AG08395 (cell line): ENCODE measurements around the gene TLCD3B.

Source experiments
- DNase-seq: peaks from one replicate; pipeline ENCODE4 v3.0.0; 2012; ENCODE audit warnings: mixed read lengths, low spot score

The TLCD3B gene

DNA sequence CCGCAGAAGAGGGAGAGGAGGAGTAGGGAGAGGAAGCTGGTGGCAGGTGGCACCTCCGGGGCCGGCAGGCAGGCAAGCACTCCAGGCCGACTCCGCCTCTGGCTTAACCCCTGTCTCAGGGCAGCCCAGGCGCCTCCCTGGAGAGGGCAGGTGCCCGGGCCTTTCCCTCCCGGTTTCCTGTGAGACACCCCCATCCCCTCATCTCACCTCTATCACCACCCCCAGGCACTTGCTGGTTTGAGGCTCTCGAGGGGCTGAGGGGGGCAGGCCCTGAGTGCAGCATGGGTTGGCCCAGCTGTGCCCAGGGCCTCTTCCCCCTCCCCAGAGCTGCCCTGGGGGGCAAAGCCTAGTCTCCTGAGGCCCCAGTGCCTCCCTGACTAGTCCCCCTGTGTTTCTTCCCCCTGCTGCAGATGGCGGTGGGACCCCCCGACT lies 26.2 kb downstream of the TLCD3B start:
- DNase-seq, result no peak

DNA sequence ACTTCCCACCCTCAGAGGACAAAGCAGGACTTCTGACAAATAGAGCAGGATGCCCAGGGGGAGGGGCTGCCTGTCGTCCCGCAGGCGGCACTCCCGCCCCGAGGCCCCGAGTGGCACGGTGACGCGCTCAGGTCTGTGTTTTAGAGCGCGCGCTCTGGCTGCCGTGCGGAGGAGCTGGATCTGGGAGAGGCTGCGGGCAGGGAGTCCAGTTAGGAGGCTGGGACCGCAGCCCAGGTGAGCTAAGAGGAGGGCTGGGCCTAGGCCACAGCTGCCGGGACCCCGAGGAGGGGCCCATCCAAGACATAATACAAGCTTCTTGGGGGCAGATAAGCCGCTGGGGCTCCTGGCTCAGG lies 26.7 kb downstream of the TLCD3B start:
- DNase-seq, result no peak

DNA sequence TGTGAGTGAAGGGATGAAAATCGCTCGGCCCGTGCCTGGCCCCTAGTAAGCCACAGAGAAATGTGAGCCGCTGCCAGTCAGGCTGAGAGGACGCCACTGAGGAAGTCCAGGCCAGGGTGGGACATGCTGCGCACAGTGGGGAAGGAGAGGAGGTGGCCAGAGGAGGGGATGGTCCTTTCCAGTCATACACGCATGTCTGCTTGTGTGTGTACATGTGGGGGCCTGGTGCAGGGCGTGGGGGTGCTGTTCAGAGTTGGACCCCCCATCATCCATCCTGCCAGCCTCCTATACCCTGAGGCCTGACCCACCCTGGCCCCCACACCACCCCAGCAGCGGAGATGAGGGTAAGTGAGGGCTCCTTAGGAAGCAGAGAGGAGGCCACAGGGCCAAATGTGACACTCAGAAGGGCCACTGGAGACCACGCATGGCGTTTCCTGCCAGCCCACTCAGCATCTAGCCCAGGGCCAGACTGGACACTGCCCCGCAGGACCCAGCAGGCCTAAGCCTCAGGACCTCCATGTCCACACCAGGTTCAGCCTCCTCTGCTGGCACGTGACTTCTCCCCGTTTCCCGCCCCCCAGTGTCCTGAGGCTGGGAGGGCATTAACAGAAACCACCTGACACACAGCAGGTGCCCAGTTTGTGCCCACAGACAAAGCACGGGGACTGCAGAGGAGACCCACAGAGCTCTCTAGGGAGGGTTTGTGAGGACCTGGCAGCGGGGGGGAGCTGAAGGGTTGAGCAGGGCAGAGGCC lies 27.2 kb downstream of the TLCD3B start:
- no peak for DNase-seq

DNA sequence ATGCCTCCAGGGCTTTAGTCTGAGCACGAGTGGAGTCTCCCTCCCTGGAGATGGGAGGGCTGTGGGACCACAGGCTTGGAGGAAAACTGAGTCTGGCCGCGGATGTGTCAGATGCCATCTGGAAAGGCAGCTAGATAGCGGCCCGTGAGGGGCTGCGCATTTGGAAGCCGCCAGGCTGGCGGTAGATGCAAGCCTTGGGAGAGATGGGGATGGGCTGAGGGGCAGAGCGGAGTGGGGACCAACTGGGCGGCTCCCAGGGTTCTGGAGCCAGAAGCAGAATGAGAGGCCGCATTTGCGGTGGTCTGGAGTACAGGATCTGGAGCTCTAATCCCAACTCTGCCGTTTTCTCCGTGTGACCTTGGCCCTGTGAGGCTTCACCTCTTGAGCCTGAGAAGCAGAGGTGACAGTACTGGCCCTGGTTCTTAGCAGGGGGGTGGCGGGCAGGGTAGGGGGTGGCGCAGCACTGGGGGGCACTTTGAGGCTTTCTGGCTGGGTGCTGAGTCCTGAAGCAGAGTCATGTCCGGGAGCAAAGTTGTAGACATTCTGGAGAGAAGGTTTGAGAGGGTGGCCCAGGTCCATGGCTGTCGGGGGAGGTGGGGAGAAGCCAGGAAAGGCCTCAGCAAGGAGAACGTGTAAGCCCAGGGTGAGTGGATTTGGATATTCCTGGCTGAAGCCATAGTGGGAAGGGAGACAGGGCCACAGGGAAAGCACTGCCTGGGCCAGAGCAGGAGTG lies 28.3 kb downstream of the TLCD3B start:
- no peak for DNase-seq

GRCh38 chr16:30000735-30001631 lies 30.1 kb downstream of the TLCD3B start:
- no peak for DNase-seq

- no peak for DNase-seq
Observed at GRCh38 chr16:29999605-30000004, 31.5 kb downstream of the TLCD3B start.

- DNase-seq, result no peak
Observed at GRCh38 chr16:29996766-29997250, 34.3 kb downstream of the TLCD3B start.

- peak; percentile 98 for DNase-seq
Observed at GRCh38 chr16:29995911-29996765, 34.9 kb downstream of the TLCD3B start, which contains the start of gene INO80E. TSS of gene INO80E (plus strand) at chr16:29996241. CDS start at chr16:29996311, 70 bp downstream.

DNA sequence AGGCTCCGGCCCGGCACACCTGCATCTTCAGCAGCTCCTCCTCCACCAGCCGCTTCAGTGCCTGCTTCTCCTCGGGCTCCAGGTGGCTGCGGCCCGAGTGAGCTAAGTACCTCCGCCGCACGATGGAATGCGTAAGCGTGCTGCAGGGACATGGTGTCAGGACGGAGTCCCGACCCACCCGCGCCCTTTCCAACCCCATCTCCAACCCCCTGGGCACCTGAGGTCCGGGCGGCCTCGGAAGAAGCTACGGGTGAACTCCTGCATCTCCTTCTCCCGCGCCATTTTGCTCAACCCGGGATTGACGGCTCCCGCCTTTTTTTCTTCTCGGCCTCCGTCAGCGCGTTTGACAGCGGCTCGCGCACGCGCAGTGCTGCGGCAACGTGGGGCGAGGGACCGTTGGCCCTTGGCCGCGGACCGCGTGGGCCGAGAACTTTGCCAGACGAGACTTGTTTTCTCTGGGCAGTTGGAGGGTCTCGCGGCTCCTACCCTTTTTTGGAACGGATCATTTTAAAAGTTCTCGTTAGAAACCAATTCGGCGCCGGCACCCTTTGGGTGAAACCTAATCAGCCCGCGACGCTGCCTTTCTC lies 35.7 kb downstream of the TLCD3B start, which contains the start of gene HIRIP3:
Gene HIRIP3, minus strand, starts transcription at position 294 of the 587 bp plus-strand sequence. Its CDS starts 12 bp downstream, at position 282.
- DNase-seq, result peak; percentile 91

- DNase-seq, result peak; percentile 59
Observed at GRCh38 chr16:29994600-29995323, 36.3 kb downstream of the TLCD3B start.

DNA sequence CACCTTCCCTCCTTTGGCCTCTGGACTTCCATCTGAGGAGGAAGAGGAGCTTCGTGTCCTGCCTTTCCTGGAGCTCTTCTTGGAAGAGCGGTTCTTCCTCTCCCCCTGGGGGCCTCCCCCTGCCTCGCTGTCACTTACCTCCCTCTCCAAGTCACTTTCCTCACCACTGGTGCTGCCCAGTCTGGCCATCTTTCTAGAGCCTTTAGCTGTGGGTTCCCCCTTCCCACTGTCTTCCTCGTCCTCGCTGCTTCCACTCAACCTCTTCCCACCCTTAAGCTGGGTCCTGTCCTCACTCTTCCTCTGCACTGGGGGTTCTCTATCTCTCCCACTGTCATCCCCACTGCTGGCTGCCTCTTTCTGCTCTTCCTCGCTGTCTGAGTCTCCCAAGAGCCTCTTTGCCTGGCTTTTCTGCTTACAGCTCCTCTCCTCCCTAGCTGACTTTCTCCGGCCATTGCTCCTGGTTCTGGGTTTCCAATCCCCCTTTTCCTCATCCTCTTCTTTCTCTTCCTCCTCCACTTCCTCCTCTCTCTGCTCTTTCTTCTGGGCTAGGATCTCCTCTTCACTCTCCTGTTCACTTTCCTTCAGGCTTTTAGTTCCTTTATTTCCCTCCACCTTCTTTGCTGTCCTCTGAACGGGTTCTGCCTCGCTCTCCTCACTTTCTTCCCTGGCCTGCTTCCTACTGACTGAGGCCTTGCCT lies 37.0 kb downstream of the TLCD3B start:
- DNase-seq, result no peak

DNA sequence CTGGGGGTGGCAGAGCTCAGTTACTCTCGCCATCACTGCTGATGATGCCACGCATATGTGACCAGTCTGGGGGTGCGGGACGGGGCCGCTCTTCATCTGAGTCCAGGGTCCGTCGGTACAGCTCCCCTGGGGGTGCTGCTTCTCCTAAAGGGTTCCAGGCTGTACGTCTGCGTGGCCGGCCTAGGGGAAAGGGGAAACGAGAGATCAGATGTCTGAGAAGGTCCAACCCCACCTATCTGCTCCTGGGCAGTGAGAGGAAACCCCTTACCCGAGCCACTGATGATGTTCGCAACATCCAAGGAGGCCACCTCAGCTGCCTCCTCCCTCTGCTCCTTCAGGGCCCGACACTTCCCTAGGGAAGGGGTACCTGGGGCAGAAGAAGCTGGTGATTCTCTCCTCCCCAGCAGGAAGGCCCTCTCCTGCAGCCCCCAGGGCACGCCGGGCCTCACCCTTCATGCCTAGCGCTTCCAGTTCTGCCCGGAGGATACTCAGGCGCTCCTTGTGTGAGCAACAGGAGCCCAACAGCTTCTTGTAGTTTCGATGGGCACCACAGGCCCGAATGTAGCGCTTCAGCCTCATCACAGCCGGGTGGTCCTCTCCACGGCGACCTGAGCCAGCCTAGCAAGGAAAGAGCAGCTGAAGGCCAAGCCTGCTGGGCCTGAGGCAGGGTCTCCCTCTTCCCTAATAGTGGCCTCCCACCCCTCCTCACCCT lies 37.7 kb downstream of the TLCD3B start:
- DNase-seq, result no peak

- DNase-seq, result no peak
Observed at GRCh38 chr16:29992344-29992967, 38.6 kb downstream of the TLCD3B start.

DNA sequence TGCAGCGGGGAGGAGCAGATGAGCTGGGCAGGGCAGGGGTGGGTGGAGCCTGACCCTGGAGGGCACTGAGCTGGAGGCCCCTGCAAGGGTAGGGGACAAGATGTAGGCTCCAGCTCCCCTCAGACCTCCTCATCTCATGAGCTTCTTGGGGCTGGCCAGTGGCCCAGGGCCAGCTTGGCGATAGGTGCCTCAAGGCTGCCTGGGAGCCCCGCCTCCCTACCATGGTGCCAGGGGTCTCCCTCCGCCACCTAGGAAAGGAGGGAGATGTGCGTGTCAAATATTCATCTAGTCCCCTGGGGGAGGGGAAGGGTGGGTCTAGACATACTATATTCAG lies 39.5 kb downstream of the TLCD3B start:
- DNase-seq, result no peak

DNA sequence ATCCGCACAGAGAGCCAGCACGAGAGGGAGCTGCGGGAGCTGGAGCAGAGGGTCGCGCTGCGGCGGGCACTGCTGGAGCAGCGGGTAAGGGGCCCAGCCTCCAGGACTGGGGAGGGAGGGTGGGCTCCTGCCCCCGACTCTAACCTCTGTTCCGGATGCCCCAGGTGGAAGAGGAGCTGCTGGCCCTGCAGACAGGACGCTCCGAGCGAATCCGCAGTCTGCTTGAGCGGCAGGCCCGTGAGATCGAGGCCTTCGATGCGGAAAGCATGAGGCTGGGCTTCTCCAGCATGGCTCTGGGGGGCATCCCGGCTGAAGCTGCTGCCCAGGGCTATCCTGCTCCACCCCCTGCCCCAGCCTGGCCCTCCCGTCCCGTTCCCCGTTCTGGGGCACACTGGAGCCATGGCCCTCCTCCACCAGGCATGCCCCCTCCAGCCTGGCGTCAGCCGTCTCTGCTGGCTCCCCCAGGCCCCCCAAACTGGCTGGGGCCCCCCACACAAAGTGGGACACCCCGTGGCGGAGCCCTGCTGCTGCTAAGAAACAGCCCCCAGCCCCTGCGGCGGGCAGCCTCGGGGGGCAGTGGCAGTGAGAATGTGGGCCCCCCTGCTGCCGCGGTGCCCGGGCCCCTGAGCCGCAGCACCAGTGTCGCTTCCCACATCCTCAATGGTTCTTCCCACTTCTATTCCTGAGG lies 40.0 kb downstream of the TLCD3B start:
- DNase-seq, result no peak

- no peak for DNase-seq
Observed at GRCh38 chr16:29990034-29990433, 41.0 kb downstream of the TLCD3B start.

GRCh38 chr16:29989111-29989858 lies 41.8 kb downstream of the TLCD3B start:
- DNase-seq, result no peak
